ENCODE data around the gene TRAPPC12. TPM values are rescaled to one million over a fixed set of nuclear protein-coding genes. Genes with fewer than 3 reads are reported as not detected.

TRAPPC12 gene
- polyA plus RNA-seq, 1 donor from 2014 or later = 76.2 TPM

DNA sequence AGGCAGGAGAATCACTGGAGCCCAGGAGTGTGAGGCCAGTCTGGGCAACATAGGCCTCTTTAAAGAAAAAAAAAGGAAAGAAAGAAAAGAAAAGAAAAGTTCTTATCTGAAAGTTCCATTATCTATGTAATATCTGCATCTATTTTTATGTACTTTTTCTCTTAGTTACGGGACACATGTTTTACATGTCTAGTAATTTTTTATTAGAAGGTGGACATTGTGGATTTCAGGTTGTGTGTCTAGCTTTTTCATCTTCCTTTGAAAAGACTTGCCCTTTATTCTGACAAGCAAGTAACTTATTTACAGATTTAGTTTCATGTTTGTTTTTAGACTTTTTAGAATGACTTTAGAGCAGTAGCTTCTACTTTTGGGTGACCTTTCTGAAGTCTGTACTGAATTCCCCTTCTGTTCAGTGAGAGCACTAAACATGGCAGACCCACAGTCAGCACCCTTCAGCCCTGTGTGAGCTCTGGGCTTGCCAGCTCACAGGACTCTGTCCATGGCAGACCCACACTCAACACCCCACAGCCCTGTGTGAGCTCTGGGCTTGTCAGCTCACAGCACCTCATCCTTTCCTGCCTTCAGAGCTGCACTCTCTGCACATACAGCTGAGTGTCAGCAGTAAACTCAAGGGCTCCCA, 17.5 kb downstream of the TRAPPC12 start:
- Histone ChIP-seq H2AFZ (ENCODE audit: low read depth, low read length) (no peak overlapping the region), H3K27ac (ENCODE audit: low read length) (no peak overlapping the region), H3K4me2 (ENCODE audit: low read length) (no peak overlapping the region), H3K79me2 (replicated peaks; ENCODE audit: insufficient read depth, low read length) (peaks cover 18% of the 10 kb centered on the region), H3K27me3 (ENCODE audit: insufficient read depth, low read depth, low read length) (no peaks in the 10 kb centered on the region), H3K9ac (ENCODE audit: low read length) (no peak overlapping the region), H3F3A (ENCODE audit: insufficient read depth, low read length, poor library complexity, severe bottlenecking) (no peaks in the 10 kb centered on the region), H3K4me3 (ENCODE audit: low read length) (no peak overlapping the region), H3K36me3 (ENCODE audit: insufficient read depth, low read length) (peaks cover 6% of the 10 kb centered on the region), H3K9me3 (ENCODE audit: low read length) (peaks cover 6% of the 10 kb centered on the region), H3K9me2 (ENCODE audit: insufficient read depth, low read length) (no peaks in the 10 kb centered on the region), H4K20me1 (ENCODE audit: insufficient read depth) (no peaks in the 10 kb centered on the region)
- no peak for TF ChIP-seq MXI1 (conservative IDR thresholded peaks at IDR 0.05; ENCODE audit: poor library complexity, severe bottlenecking)
- TF ChIP-seq, protein P1, sequence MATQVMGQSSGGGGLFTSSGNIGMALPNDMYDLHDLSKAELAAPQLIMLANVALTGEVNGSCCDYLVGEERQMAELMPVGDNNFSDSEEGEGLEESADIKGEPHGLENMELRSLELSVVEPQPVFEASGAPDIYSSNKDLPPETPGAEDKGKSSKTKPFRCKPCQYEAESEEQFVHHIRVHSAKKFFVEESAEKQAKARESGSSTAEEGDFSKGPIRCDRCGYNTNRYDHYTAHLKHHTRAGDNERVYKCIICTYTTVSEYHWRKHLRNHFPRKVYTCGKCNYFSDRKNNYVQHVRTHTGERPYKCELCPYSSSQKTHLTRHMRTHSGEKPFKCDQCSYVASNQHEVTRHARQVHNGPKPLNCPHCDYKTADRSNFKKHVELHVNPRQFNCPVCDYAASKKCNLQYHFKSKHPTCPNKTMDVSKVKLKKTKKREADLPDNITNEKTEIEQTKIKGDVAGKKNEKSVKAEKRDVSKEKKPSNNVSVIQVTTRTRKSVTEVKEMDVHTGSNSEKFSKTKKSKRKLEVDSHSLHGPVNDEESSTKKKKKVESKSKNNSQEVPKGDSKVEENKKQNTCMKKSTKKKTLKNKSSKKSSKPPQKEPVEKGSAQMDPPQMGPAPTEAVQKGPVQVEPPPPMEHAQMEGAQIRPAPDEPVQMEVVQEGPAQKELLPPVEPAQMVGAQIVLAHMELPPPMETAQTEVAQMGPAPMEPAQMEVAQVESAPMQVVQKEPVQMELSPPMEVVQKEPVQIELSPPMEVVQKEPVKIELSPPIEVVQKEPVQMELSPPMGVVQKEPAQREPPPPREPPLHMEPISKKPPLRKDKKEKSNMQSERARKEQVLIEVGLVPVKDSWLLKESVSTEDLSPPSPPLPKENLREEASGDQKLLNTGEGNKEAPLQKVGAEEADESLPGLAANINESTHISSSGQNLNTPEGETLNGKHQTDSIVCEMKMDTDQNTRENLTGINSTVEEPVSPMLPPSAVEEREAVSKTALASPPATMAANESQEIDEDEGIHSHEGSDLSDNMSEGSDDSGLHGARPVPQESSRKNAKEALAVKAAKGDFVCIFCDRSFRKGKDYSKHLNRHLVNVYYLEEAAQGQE (IDR thresholded peaks at IDR 0.05; ENCODE audit: borderline replicate concordance) = no peak
- no peak for TF ChIP-seq SMC3 (conservative IDR thresholded peaks at IDR 0.05; ENCODE audit: poor library complexity)
- no peak for TF ChIP-seq CTCF (IDR thresholded peaks at IDR 0.05; ENCODE audit: poor library complexity, severe bottlenecking)
- no peak for TF ChIP-seq TAF1 (IDR thresholded peaks at IDR 0.05; ENCODE audit: low read depth)
- no peak for TF ChIP-seq RAD21 (conservative IDR thresholded peaks at IDR 0.05)
- no peak for TF ChIP-seq POLR2AphosphoS5 (IDR thresholded peaks at IDR 0.05)
- TF ChIP-seq EZH2 (IDR thresholded peaks at IDR 0.05; ENCODE audit: borderline replicate concordance, insufficient read depth, low read length, poor library complexity, severe bottlenecking) = no peak
- no peak for TF ChIP-seq EP300 (conservative IDR thresholded peaks at IDR 0.05; ENCODE audit: poor library complexity, severe bottlenecking)

DNA sequence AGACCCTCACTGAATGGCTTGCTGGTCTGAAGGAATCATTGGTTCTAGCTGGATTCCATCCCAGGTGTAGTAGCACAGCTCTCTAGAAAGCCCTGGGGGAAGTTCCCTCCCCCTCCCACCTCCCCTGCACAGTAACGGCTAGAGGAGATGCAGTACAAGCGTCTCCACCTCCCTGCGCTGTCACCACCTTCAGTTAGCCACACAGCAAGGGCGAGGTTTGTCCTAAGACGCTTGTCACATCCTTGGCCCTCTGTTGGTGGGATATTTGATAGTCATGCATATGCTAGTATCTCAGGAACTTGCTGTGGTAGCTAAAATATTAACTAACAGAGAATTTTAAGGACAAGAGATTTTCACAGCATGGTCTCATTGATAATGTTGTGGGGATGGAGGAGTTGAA, 19.4 kb downstream of the TRAPPC12 start:
- Histone ChIP-seq H3K79me2 (replicated peaks; ENCODE audit: insufficient read depth, low read length) (peaks cover 18% of the 10 kb centered on the region), H3K9ac (ENCODE audit: low read length) (peak overlapping the region; percentile 53), H3K36me3 (ENCODE audit: insufficient read depth, low read length) (no peaks in the 10 kb centered on the region), H3K4me2 (ENCODE audit: low read length) (no peak overlapping the region), H4K20me1 (ENCODE audit: insufficient read depth) (no peaks in the 10 kb centered on the region), H3K27me3 (ENCODE audit: insufficient read depth, low read depth, low read length) (no peaks in the 10 kb centered on the region), H3K27ac (ENCODE audit: low read length) (peak overlapping the region; percentile 59), H3F3A (ENCODE audit: insufficient read depth, low read length, poor library complexity, severe bottlenecking) (no peaks in the 10 kb centered on the region), H3K9me3 (ENCODE audit: low read length) (peaks cover 6% of the 10 kb centered on the region), H3K4me3 (ENCODE audit: low read length) (no peak overlapping the region), H3K9me2 (ENCODE audit: insufficient read depth, low read length) (no peaks in the 10 kb centered on the region), H2AFZ (ENCODE audit: low read depth, low read length) (no peak overlapping the region)
- no peak for TF ChIP-seq SMC3 (conservative IDR thresholded peaks at IDR 0.05; ENCODE audit: poor library complexity)
- TF ChIP-seq TAF1 (IDR thresholded peaks at IDR 0.05; ENCODE audit: low read depth) = no peak
- no peak for TF ChIP-seq POLR2AphosphoS5 (IDR thresholded peaks at IDR 0.05)
- TF ChIP-seq, protein P1 (IDR thresholded peaks at IDR 0.05; ENCODE audit: borderline replicate concordance) = no peak
- no peak for TF ChIP-seq EZH2 (IDR thresholded peaks at IDR 0.05; ENCODE audit: borderline replicate concordance, insufficient read depth, low read length, poor library complexity, severe bottlenecking)
- TF ChIP-seq EP300 (conservative IDR thresholded peaks at IDR 0.05; ENCODE audit: poor library complexity, severe bottlenecking) = no peak
- no peak for TF ChIP-seq RAD21 (conservative IDR thresholded peaks at IDR 0.05)
- no peak for TF ChIP-seq MXI1 (conservative IDR thresholded peaks at IDR 0.05; ENCODE audit: poor library complexity, severe bottlenecking)
- no peak for TF ChIP-seq CTCF (IDR thresholded peaks at IDR 0.05; ENCODE audit: poor library complexity, severe bottlenecking)
